Karpas-422 (cell line): ENCODE data around the gene YAP1. TPM values are rescaled to one million over a fixed set of nuclear protein-coding genes. Genes with fewer than 3 reads are reported as not detected.
"Not testable (repeated sequence)": the region's sequence is repeated elsewhere in the genome, so short reads cannot be mapped to it uniquely, and the experiment has no call there.

ENCODE experiments used
- DNase-seq: peaks from one replicate; pipeline ENCODE4 v3.0.0-alpha.2; 2015
- H2AFZ ChIP-seq: fragments of 200-600 bp; sonication (generic); 2 replicates; pipeline ENCODE4 v1.6.1; 2014; ENCODE audit warnings: antibody characterized with exemption, low read length, mixed read lengths
- H3K27ac ChIP-seq: fragments of 200-600 bp; sonication (generic); 2 replicates; pipeline ENCODE4 v1.5.1; 2014; ENCODE audit warnings: mild to moderate bottlenecking, low read length, moderate library complexity
- H3K27me3 ChIP-seq: fragments of 200-600 bp; sonication (generic); 2 replicates; pipeline ENCODE4 v1.6.1; 2014; ENCODE audit warnings: low read length, mixed read lengths
- H3K36me3 ChIP-seq: fragments of 200-600 bp; sonication (generic); 2 replicates; pipeline ENCODE4 v1.6.1; 2014; ENCODE audit warnings: low read length, mixed read lengths; ENCODE audit not compliant: insufficient read depth
- H3K4me1 ChIP-seq: fragments of 200-600 bp; sonication (generic); 2 replicates; pipeline ENCODE4 v1.6.1; 2014; ENCODE audit warnings: mild to moderate bottlenecking, low read length, mixed read lengths
- H3K4me2 ChIP-seq: fragments of 200-600 bp; sonication (generic); 2 replicates; pipeline ENCODE4 v1.6.1; 2014; ENCODE audit warnings: low read length, low read depth, mild to moderate bottlenecking; ENCODE audit not compliant: poor library complexity, severe bottlenecking
- H3K4me3 ChIP-seq: fragments of 200-600 bp; sonication (generic); 2 replicates; pipeline ENCODE4 v1.5.1; 2014; ENCODE audit warnings: mild to moderate bottlenecking, antibody characterized with exemption, low read length, mixed read lengths
- H3K79me2 ChIP-seq: fragments of 200-600 bp; sonication (generic); 2 replicates; pipeline ENCODE4 v1.6.1; 2014; ENCODE audit warnings: mild to moderate bottlenecking, low read length, mixed read lengths
- H3K9ac ChIP-seq: fragments of 200-600 bp; sonication (generic); 2 replicates; pipeline ENCODE4 v1.6.0; 2014; ENCODE audit warnings: low read length
- H3K9me2 ChIP-seq: fragments of 200-600 bp; sonication (generic), shearing (Covaris generic); replicated peaks from 2 replicates; pipeline ENCODE4 v1.6.0; 2014; ENCODE audit warnings: mild to moderate bottlenecking, low read length, moderate library complexity; ENCODE audit not compliant: insufficient read depth
- H3K9me3 ChIP-seq: fragments of 300-700, 200-600 bp; sonication (generic); 2 replicates; pipeline ENCODE4 v1.6.1; 2014; ENCODE audit warnings: low read length, mixed read lengths
- H4K20me1 ChIP-seq: fragments of 200-600 bp; sonication (generic); 2 replicates; pipeline ENCODE4 v1.6.1; 2014; ENCODE audit warnings: mild to moderate bottlenecking, antibody characterized with exemption, low read length, low read depth; ENCODE audit not compliant: insufficient read depth
- total RNA-seq: library from RNA; depleted of rRNA; stranded (reverse); fragments of >200 nt; shearing (Covaris generic); gene quantifications from 2 replicates; pipeline ENCODE4 v1.2.3, GENCODE V29; 2014; ENCODE audit warnings: low replicate concordance

Gene YAP1
- total RNA-seq, 1 experiment from 2014 or later = not detected

- Histone ChIP-seq H3K4me1 (no peaks in the 10 kb centered on the region), H3K9me2 (no peaks in the 10 kb centered on the region), H3K9me3 (no peaks in the 10 kb centered on the region), H3K36me3 (no peaks in the 10 kb centered on the region), H3K27me3 (no peaks in the 10 kb centered on the region), H3K4me3 (no peak overlapping the region), H3K4me2 (no peak overlapping the region), H2AFZ (no peak overlapping the region), H3K9ac (no peak overlapping the region), H3K27ac (no peak overlapping the region), H4K20me1 (no peaks in the 10 kb centered on the region), H3K79me2 (no peaks in the 10 kb centered on the region)
- no peak for DNase-seq
These were observed 141.2 kb downstream of the YAP1 start for GRCh38 chr11:102251423-102251822.

GRCh38 chr11:102252339-102252891 is 142.2 kb downstream of the YAP1 start:
- H3K36me3 ChIP-seq = no peaks in the 10 kb centered on the region
- no peaks in the 10 kb centered on the region for H3K4me1 ChIP-seq
- H2AFZ ChIP-seq = no peak overlapping the region
- no peaks in the 10 kb centered on the region for H3K9me2 ChIP-seq
- H3K79me2 ChIP-seq = no peaks in the 10 kb centered on the region
- no peak overlapping the region for H3K4me3 ChIP-seq
- no peak overlapping the region for H3K9ac ChIP-seq
- H4K20me1 ChIP-seq = no peaks in the 10 kb centered on the region
- no peaks in the 10 kb centered on the region for H3K27me3 ChIP-seq
- H3K27ac ChIP-seq = no peak overlapping the region
- no peak for DNase-seq
- no peaks in the 10 kb centered on the region for H3K9me3 ChIP-seq
- H3K4me2 ChIP-seq = no peak overlapping the region

- no peaks in the 10 kb centered on the region for H3K36me3 ChIP-seq
- 0 out of 2 replicates have a peak overlapping the region, but pooled peaks have one; percentile 22 for H2AFZ ChIP-seq
- H3K4me2 ChIP-seq = no peak overlapping the region
These were observed 142.9 kb downstream of the YAP1 start for GRCh38 chr11:102253020-102253715.

DNA sequence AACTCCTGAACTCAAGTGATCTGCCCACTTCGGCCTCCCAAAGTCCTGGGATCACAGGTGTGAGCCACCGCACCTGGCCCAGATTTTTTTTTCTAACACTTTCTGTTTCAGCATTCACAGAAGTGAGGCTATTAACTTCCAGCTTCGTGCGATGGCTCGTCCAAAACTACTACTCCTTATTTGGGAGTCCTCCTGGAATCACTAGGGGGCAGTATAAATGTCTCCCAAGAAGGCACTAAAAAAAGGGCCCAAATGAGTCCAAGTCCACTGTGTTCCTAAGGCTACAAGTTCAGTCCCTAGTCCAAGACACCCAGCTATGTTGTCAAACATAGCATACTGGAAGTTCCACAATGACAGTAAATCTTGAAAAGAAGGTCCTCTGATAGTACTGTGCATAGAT is 143.8 kb downstream of the YAP1 start:
- H3K9me2 ChIP-seq = no peaks in the 10 kb centered on the region
- no peak overlapping the region for H2AFZ ChIP-seq
- no peaks in the 10 kb centered on the region for H3K9me3 ChIP-seq
- DNase-seq = peak; percentile 67
- no peaks in the 10 kb centered on the region for H3K4me1 ChIP-seq
- H3K9ac ChIP-seq = no peak overlapping the region
- no peak overlapping the region for H3K4me3 ChIP-seq
- H3K36me3 ChIP-seq = no peaks in the 10 kb centered on the region
- no peaks in the 10 kb centered on the region for H3K79me2 ChIP-seq
- H3K4me2 ChIP-seq = no peak overlapping the region
- H3K27me3 ChIP-seq = 0 out of 2 replicates have a peak, but pooled peaks cover 2% of the 10 kb centered on the region
- H4K20me1 ChIP-seq = no peaks in the 10 kb centered on the region
- H3K27ac ChIP-seq = no peak overlapping the region

More at GRCh38 chr11:102253020-102253715, 142.9 kb downstream of the YAP1 start:
- Histone ChIP-seq H3K79me2 (no peaks in the 10 kb centered on the region), H3K4me1 (no peaks in the 10 kb centered on the region), H3K27me3 (0 out of 2 replicates have a peak, but pooled peaks cover 1% of the 10 kb centered on the region), H3K27ac (no peak overlapping the region), H3K4me3 (no peak overlapping the region), H3K9ac (no peak overlapping the region), H3K9me2 (no peaks in the 10 kb centered on the region), H3K9me3 (no peaks in the 10 kb centered on the region), H4K20me1 (no peaks in the 10 kb centered on the region)
- DNase-seq = no peak

- H3K4me3 ChIP-seq = no peak overlapping the region
- no peaks in the 10 kb centered on the region for H3K36me3 ChIP-seq
- H3K9ac ChIP-seq = no peak overlapping the region
- no peak overlapping the region for H3K4me2 ChIP-seq
- H3K27ac ChIP-seq = no peak overlapping the region
- no peaks in the 10 kb centered on the region for H4K20me1 ChIP-seq
- 0 out of 2 replicates have a peak, but pooled peaks cover 2% of the 10 kb centered on the region for H3K27me3 ChIP-seq
- no peaks in the 10 kb centered on the region for H3K4me1 ChIP-seq
- H3K9me3 ChIP-seq = no peaks in the 10 kb centered on the region
- no peak for DNase-seq
- no peak overlapping the region for H2AFZ ChIP-seq
- no peaks in the 10 kb centered on the region for H3K9me2 ChIP-seq
- H3K79me2 ChIP-seq = no peaks in the 10 kb centered on the region
These were observed 146.0 kb downstream of the YAP1 start for GRCh38 chr11:102256251-102256650.

DNA sequence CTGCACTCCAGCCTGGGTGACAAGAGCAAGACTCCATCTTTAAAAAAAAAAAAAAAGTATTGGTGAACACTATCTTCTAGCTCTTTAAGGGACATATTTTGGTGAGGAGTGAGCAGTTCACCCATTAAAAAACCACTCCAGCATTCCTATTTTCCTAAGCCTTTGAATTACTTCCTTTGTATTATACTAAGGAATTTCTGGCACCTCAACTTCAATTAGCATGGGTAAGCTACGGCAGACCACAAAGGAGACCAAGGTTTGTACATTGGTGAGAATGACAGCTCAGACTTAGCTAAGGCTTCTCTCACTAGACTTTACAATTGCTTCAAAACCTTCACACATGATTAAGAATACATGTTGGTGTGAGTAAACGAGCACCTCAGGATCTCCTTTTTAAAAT is 150.0 kb downstream of the YAP1 start:
- no peaks in the 10 kb centered on the region for H3K79me2 ChIP-seq
- H3K9ac ChIP-seq = no peak overlapping the region
- H3K27me3 ChIP-seq = 0 out of 2 replicates have a peak, but pooled peaks cover 2% of the 10 kb centered on the region
- DNase-seq = no peak
- no peaks in the 10 kb centered on the region for H3K36me3 ChIP-seq
- no peak overlapping the region for H2AFZ ChIP-seq
- H3K27ac ChIP-seq = no peak overlapping the region
- no peaks in the 10 kb centered on the region for H3K4me1 ChIP-seq
- H3K4me2 ChIP-seq = no peak overlapping the region
- no peaks in the 10 kb centered on the region for H3K9me3 ChIP-seq
- H3K9me2 ChIP-seq = no peaks in the 10 kb centered on the region
- no peak overlapping the region for H3K4me3 ChIP-seq
- H4K20me1 ChIP-seq = no peaks in the 10 kb centered on the region

- H3K9me2 ChIP-seq = no peaks in the 10 kb centered on the region
- no peaks in the 10 kb centered on the region for H3K9me3 ChIP-seq
- H3K79me2 ChIP-seq = no peaks in the 10 kb centered on the region
- H3K4me2 ChIP-seq = no peak overlapping the region
- no peak overlapping the region for H3K27ac ChIP-seq
- no peaks in the 10 kb centered on the region for H3K36me3 ChIP-seq
- no peak overlapping the region for H3K4me3 ChIP-seq
- H4K20me1 ChIP-seq = no peaks in the 10 kb centered on the region
- no peaks in the 10 kb centered on the region for H3K4me1 ChIP-seq
- H3K9ac ChIP-seq = no peak overlapping the region
- no peak for DNase-seq
- H2AFZ ChIP-seq = no peak overlapping the region
- H3K27me3 ChIP-seq = no peaks in the 10 kb centered on the region
These were observed 153.2 kb downstream of the YAP1 start for GRCh38 chr11:102263379-102264003.

DNA sequence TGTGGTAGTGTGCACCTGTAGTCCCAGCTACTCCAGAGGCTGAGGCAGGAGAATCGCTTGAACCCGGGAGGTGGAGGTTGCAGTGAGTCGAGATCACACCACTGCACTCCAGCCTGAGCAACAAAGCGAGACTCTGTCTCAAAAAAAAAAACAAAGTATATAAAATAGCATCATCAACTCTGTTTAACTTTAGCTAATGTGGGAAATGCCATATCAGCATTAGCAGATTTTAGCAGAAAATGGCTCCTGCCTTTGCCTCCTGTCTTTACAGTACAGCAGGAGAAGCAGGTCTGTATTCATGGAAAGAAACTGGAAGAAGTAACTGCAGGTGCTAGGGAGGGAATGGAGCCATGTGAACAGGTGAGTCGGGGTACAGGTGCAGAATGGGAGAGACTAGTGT is 154.5 kb downstream of the YAP1 start:
- not testable (repeated sequence) for H3K4me2 ChIP-seq, H3K9ac ChIP-seq, H3K27ac ChIP-seq, H3K9me3 ChIP-seq, DNase-seq, H2AFZ ChIP-seq, H3K36me3 ChIP-seq, H3K4me3 ChIP-seq, H3K4me1 ChIP-seq, H4K20me1 ChIP-seq, H3K9me2 ChIP-seq, H3K27me3 ChIP-seq, H3K79me2 ChIP-seq
